Smooth muscle cell (in vitro differentiated cells): ENCODE results near the gene P2RX6. TPM values are rescaled to one million over a fixed set of nuclear protein-coding genes. Genes with fewer than 3 reads are reported as not detected.

ENCODE experiments used
- DNase-seq: peaks from one replicate; lab custom pipeline; 2025; ENCODE audit not compliant: unreplicated experiment; lab: John Stamatoyannopoulos, UW
- H2AFZ ChIP-seq: fragments of 200-600 bp; sonication (generic); 2 replicates; pipeline ENCODE4 v1.6.0; 2016; ENCODE audit warnings: antibody characterized with exemption, low read depth, mild to moderate bottlenecking
- H3F3A ChIP-seq: fragments of 200-600 bp; sonication (generic); 2 replicates; pipeline ENCODE4 v1.6.0; 2017; ENCODE audit warnings: antibody characterized with exemption, low read depth
- H3K27ac ChIP-seq: fragments of 200-600 bp; sonication (generic); 2 replicates; pipeline ENCODE4 v1.5.1; 2016; ENCODE audit warnings: low read depth, mild to moderate bottlenecking
- H3K27me3 ChIP-seq: fragments of 200-600 bp; sonication (generic); 2 replicates; pipeline ENCODE4 v1.6.1; 2016; ENCODE audit warnings: low read depth, mild to moderate bottlenecking
- H3K36me3 ChIP-seq: fragments of 200-600 bp; sonication (generic); 2 replicates; pipeline ENCODE4 v1.5.1; 2016; ENCODE audit warnings: low read depth
- H3K4me1 ChIP-seq: fragments of 200-600 bp; sonication (generic); 2 replicates; pipeline ENCODE4 v1.5.1; 2016; ENCODE audit warnings: low read depth
- H3K4me2 ChIP-seq: fragments of 200-600 bp; sonication (generic); 2 replicates; pipeline ENCODE4 v1.6.0; 2016; ENCODE audit warnings: mild to moderate bottlenecking
- H3K4me3 ChIP-seq: fragments of 200-600 bp; sonication (generic); 2 replicates; pipeline ENCODE4 v1.5.1; 2016; ENCODE audit warnings: mild to moderate bottlenecking
- H3K79me2 ChIP-seq: fragments of 200-600 bp; sonication (generic); 2 replicates; pipeline ENCODE4 v1.6.0; 2016; ENCODE audit warnings: low read depth, mild to moderate bottlenecking
- H3K9ac ChIP-seq: fragments of 200-600 bp; sonication (generic); 2 replicates; pipeline ENCODE4 v1.6.0; 2016; ENCODE audit warnings: low read depth
- H3K9me3 ChIP-seq: fragments of 200-600 bp; sonication (generic); replicated peaks from 2 replicates; pipeline ENCODE4 v1.5.1; 2016; ENCODE audit warnings: low read depth
- H4K20me1 ChIP-seq: fragments of 200-600 bp; sonication (generic); 2 replicates; pipeline ENCODE4 v1.6.0; 2016; ENCODE audit warnings: low read depth
- CTCF ChIP-seq: fragments of 200-600 bp; sonication (generic); IDR thresholded peaks from 2 replicates; pipeline ENCODE4 v1.5.1; 2017; ENCODE audit warnings: borderline replicate concordance, mild to moderate bottlenecking, antibody characterized with exemption; ENCODE audit not compliant: insufficient read depth, poor library complexity, severe bottlenecking
- WGBS: methylation state at CpG from one replicate; pipeline ENCODE4 v1.1.7; 2016; ENCODE audit warnings: low lambda C conversion rate; 5-methylcytosine and 5-hydroxymethylcytosine counted together
- polyA plus RNA-seq: library from polyadenylated mRNA; unstranded; fragments of >200 nt; fragmentation: Nextera tagmentation; extraction: Ambion mirVana; gene quantifications from 2 replicates; pipeline ENCODE4 v1.2.1, GENCODE V29; 2016
- total RNA-seq: library from RNA; depleted of rRNA; stranded (reverse); fragments of >200 nt; gene quantifications from 2 replicates; pipeline ENCODE4 v1.2.3, GENCODE V29; 2014

Gene P2RX6
- total and polyA plus RNA-seq, 2 experiments from 2014 or later, result 0.13 to 1.2 TPM

DNA sequence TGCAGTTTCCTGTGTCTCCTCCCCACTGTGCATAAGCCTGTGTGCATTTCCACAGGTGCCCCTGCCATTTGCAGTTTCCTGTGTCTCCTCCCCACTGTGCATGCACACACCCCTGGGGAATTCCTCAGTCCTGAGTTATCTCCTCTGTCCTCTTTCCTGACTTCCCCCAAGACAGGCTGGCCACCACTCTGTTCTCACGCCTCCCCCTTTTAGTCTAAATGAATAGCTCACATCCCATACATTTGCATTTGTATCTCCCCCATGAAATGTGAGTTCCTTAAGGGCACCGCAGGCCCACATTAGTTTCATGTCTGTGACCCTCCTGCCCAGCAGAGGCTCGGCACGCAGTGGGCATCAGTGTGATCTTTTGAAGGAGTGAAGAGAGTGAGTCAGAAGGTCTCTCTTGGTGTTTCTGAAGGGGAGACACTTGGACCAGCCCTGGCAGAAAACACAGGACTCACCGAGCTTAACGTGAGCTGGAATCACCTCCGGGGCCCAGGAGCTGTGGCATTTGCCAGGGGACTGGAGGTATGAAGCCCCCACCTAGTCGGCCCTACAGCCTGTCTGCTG, 37.0 kb downstream of the P2RX6 start:
- 44% methylated on average over 8 of the region's 8 CpGs for WGBS
- DNase-seq, result no peak
- H3K9ac ChIP-seq, result no peak overlapping the region

GRCh38 chr22:21052715-21053459, 37.9 kb downstream of the P2RX6 start:
- Histone ChIP-seq H3K79me2 (no peaks in the 10 kb centered on the region), H3K4me2 (no peak overlapping the region), H3K9ac (no peak overlapping the region), H4K20me1 (no peaks in the 10 kb centered on the region), H3K4me1 (no peaks in the 10 kb centered on the region), H3K4me3 (no peak overlapping the region), H3K36me3 (no peaks in the 10 kb centered on the region), H2AFZ (no peak overlapping the region), H3F3A (no peaks in the 10 kb centered on the region), H3K27me3 (no peaks in the 10 kb centered on the region), H3K9me3 (no peaks in the 10 kb centered on the region), H3K27ac (no peak overlapping the region)
- no peak for TF ChIP-seq CTCF
- DNase-seq, result no peak
- WGBS, result 90% methylated on average over 8 of the region's 8 CpGs

More for the DNA sequence above, 37.0 kb downstream of the P2RX6 start:
- H3K4me3 ChIP-seq, result no peak overlapping the region
- H4K20me1 ChIP-seq, result no peaks in the 10 kb centered on the region
- no peak for TF ChIP-seq CTCF
- no peaks in the 10 kb centered on the region for H3K4me1 ChIP-seq
- no peak overlapping the region for H3K27ac ChIP-seq
- H2AFZ ChIP-seq, result no peak overlapping the region
- H3K9me3 ChIP-seq, result no peaks in the 10 kb centered on the region
- no peaks in the 10 kb centered on the region for H3K27me3 ChIP-seq
- H3K36me3 ChIP-seq, result no peaks in the 10 kb centered on the region
- H3K79me2 ChIP-seq, result no peaks in the 10 kb centered on the region
- no peak overlapping the region for H3K4me2 ChIP-seq
- H3F3A ChIP-seq, result no peaks in the 10 kb centered on the region

GRCh38 chr22:21054046-21054713, 39.2 kb downstream of the P2RX6 start:
- H3K4me2 ChIP-seq, result no peak overlapping the region
- TF ChIP-seq CTCF, result no peak
- H3K9me3 ChIP-seq, result no peaks in the 10 kb centered on the region
- WGBS, result 91% methylated on average over 15 of the region's 15 CpGs
- no peak for DNase-seq
- H2AFZ ChIP-seq, result no peak overlapping the region
- no peaks in the 10 kb centered on the region for H3F3A ChIP-seq
- no peaks in the 10 kb centered on the region for H4K20me1 ChIP-seq
- no peak overlapping the region for H3K9ac ChIP-seq
- H3K4me3 ChIP-seq, result no peak overlapping the region
- H3K4me1 ChIP-seq, result no peaks in the 10 kb centered on the region
- no peaks in the 10 kb centered on the region for H3K79me2 ChIP-seq
- H3K27me3 ChIP-seq, result no peaks in the 10 kb centered on the region
- no peak overlapping the region for H3K27ac ChIP-seq
- H3K36me3 ChIP-seq, result no peaks in the 10 kb centered on the region
